Pancreas (tissue), 10 donors: ENCODE results near the gene GSAP. TPM values are rescaled to one million over a fixed set of nuclear protein-coding genes. Genes with fewer than 3 reads are reported as not detected.

ENCODE experiments used
- ATAC-seq, 4 donors: fragments of 200-7000 bp; cut with Tn5 transposase; one replicate each; pipeline versions ENCODE4 v1.8.0 to v1.9.1; 2020; ENCODE audit warnings: mild to moderate bottlenecking in 4 of 4, moderate library complexity in 4 of 4
- DNase-seq, 6 donors: peaks; one replicate each; pipeline ENCODE4 v3.0.0-alpha.2; 2020
- FAIRE-seq: peaks from 2 replicates; lab custom pipeline; 2012; peaks lifted over from hg19 to GRCh38; lab: Jason Lieb, UNC
- H3K27ac ChIP-seq, 4 donors: fragments of 200-600 bp; sonication (generic); 1 replicate in 3 of 4; 2 replicates in 1 of 4; pipeline versions ENCODE4 v1.5.0 to v1.8.0; 2020
- H3K27me3 ChIP-seq, 4 donors: fragments of 200-600 bp; one replicate each; pipeline ENCODE4 v1.8.0; 2021
- H3K36me3 ChIP-seq, 3 donors: fragments of 200-600 bp; sonication (generic) in 1 of 3; one replicate each; pipeline versions ENCODE4 v1.5.0 to v1.8.0; 2020 to 2021
- H3K4me1 ChIP-seq, 3 donors: fragments of 200-600 bp; one replicate each; pipeline ENCODE4 v1.8.0; 2021
- H3K4me3 ChIP-seq, 4 donors: fragments of 200-600 bp; sonication (generic) in 2 of 4; one replicate each; pipeline versions ENCODE4 v1.5.0 to v1.8.0; 2020 to 2021
- H3K9me3 ChIP-seq, 4 donors: fragments of 200-600 bp; one replicate each; pipeline ENCODE4 v1.8.0; 2021
- CTCF ChIP-seq, 4 donors: fragments of 200-600 bp; sonication (generic) in 3 of 4; IDR thresholded peaks; one replicate each; pipeline versions ENCODE4 v1.5.0 to v1.8.0; 2021; ENCODE audit warnings: antibody characterized with exemption in 4 of 4
- WGBS, 2 donors: extraction: QIAGEN DNeasy Blood & Tissue Kit; methylation state at CpG; one replicate each; pipeline ENCODE4 v1.1.7; 2013; 5-methylcytosine and 5-hydroxymethylcytosine counted together
- intact Hi-C, 3 donors: fragments of 100-400 bp; cut with DNase I; formaldehyde crosslinking; loops; one replicate each; pipeline versions ENCODE4 v1.11.1 to v1.14.2; 2022
- polyA plus RNA-seq, 2 donors: library from polyadenylated mRNA; stranded (reverse); fragments of 200-250 nt; gene quantifications; one replicate each; pipeline ENCODE4 v1.2.3, GENCODE V29; 2013
- total RNA-seq, 6 donors: library from RNA; stranded (reverse); fragmentation: NEBNext Ultra II Directional in 4 of 6; extraction: Animal tissue kit (Norgen Biotek cat#: 25700) in 4 of 6; gene quantifications; one replicate each; pipeline versions ENCODE4 v1.2.1 to v1.2.4, GENCODE V29; 2021 to 2023
- donor health status: healthy with polysubstance abuse.
- donor health status: DM: no; HTN: no; CAD: no; lungs with moderate emphysema.
- donor health status: DM: no; HTN: no; CAD: no.
- donor health status: control.
- donor health status: control.
- donor health status: Bipolar disorder and iron deficiency.
- donor health status: DM: yes; HTN: yes; CAD: no.
- donor health status: DM: no; HTN: no; CAD: no.
- donor health status: DM: no; HTN: no; CAD: no.
- donor health status: DM: yes; HTN: yes; CAD: no.

The GSAP gene
- total and polyA plus RNA-seq, 8 donors = 5.3 to 22.7 (median 8.7) TPM

- Histone ChIP-seq H3K36me3 (peaks cover 0 to 19% (median 0%) of the 10 kb centered on the region in 3 donors), H3K9me3 (no peaks in the 10 kb centered on the region), H3K27me3 (no peaks in the 10 kb centered on the region), H3K27ac (no peak overlapping the region), H3K4me1 (no peaks in the 10 kb centered on the region), H3K4me3 (no peak overlapping the region)
- FAIRE-seq (no peak), DNase-seq (no peak), ATAC-seq (no peak)
- intact Hi-C loops = no loop called here
- 82 to 90% methylated on average over 5 of the region's 5 CpGs for WGBS, 2 donors
- TF ChIP-seq CTCF (IDR thresholded peaks at IDR 0.05) = no peak
Measured at GRCh38 chr7:77313876-77314480, 102.2 kb downstream of the GSAP start.

GRCh38 chr7:77313085-77313484 lies 103.1 kb downstream of the GSAP start:
- DNase-seq = no peak
- no peak overlapping the region for H3K27ac ChIP-seq
- H3K4me3 ChIP-seq = no peak overlapping the region
- no peak for ATAC-seq
- intact Hi-C loops = no loop called here
- FAIRE-seq = no peak
- no peaks in the 10 kb centered on the region for H3K9me3 ChIP-seq
- no peaks in the 10 kb centered on the region for H3K4me1 ChIP-seq
- peaks cover 0 to 17% (median 0%) of the 10 kb centered on the region in 3 donors for H3K36me3 ChIP-seq
- no peaks in the 10 kb centered on the region for H3K27me3 ChIP-seq
- 65 to 82% methylated on average over 2 of the region's 2 CpGs for WGBS, 2 donors
- TF ChIP-seq CTCF (IDR thresholded peaks at IDR 0.05) = no peak

- ATAC-seq = no peak
- Histone ChIP-seq H3K27me3 (no peaks in the 10 kb centered on the region), H3K4me1 (no peaks in the 10 kb centered on the region), H3K27ac (no peak overlapping the region), H3K9me3 (no peaks in the 10 kb centered on the region), H3K4me3 (no peak overlapping the region), H3K36me3 (peaks cover 0 to 10% (median 0%) of the 10 kb centered on the region in 3 donors)
- no peak for FAIRE-seq
- intact Hi-C loops = no loop called here
- no peak for TF ChIP-seq CTCF (IDR thresholded peaks at IDR 0.05)
- DNase-seq = no peak
- 89 to 90% methylated on average over 5 of the region's 5 CpGs for WGBS, 2 donors
Measured at GRCh38 chr7:77310982-77311381, 105.2 kb downstream of the GSAP start.

GRCh38 chr7:77309714-77310220 lies 106.4 kb downstream of the GSAP start:
- 71 to 91% methylated on average over 1 of the region's 1 CpG for WGBS, 2 donors
- DNase-seq (no peak), FAIRE-seq (no peak), ATAC-seq (no peak)
- no peaks in the 10 kb centered on the region for H3K9me3 ChIP-seq
- no peaks in the 10 kb centered on the region for H3K4me1 ChIP-seq
- intact Hi-C loops = no loop called here
- TF ChIP-seq CTCF (IDR thresholded peaks at IDR 0.05) = no peak
- no peak overlapping the region for H3K4me3 ChIP-seq
- no peak overlapping the region for H3K27ac ChIP-seq
- H3K27me3 ChIP-seq = no peaks in the 10 kb centered on the region
- H3K36me3 ChIP-seq = peaks cover 0 to 10% (median 0%) of the 10 kb centered on the region in 3 donors

GRCh38 chr7:77308792-77309191 lies 107.4 kb downstream of the GSAP start:
- peaks cover 0 to 10% (median 0%) of the 10 kb centered on the region in 3 donors for H3K36me3 ChIP-seq
- ATAC-seq = no peak

More at GRCh38 chr7:77308792-77309191, 107.4 kb downstream of the GSAP start:
- H3K9me3 ChIP-seq = no peaks in the 10 kb centered on the region
- no peaks in the 10 kb centered on the region for H3K27me3 ChIP-seq
- 88 to 95% methylated on average over 4 of the region's 4 CpGs for WGBS, 2 donors
- H3K27ac ChIP-seq = no peak overlapping the region
- FAIRE-seq (no peak), DNase-seq (no peak)
- H3K4me1 ChIP-seq = no peaks in the 10 kb centered on the region
- no peak for TF ChIP-seq CTCF (IDR thresholded peaks at IDR 0.05)
- intact Hi-C loops = no loop called here
- H3K4me3 ChIP-seq = no peak overlapping the region
